Adrenal gland (tissue), 5 donors: ENCODE results near the gene LGALS9B.
"Not testable (repeated sequence)": the region's sequence is repeated elsewhere in the genome, so short reads cannot be mapped to it uniquely, and the experiment has no call there.

Source experiments
- POLR2A ChIP-seq, 2 donors: fragments of 450-650 bp; IDR thresholded peaks; one replicate each; pipeline ENCODE4 v1.6.1; 2017; ENCODE audit warnings: antibody characterized with exemption in 2 of 2, mild to moderate bottlenecking in 2 of 2, moderate library complexity in 1 of 2
- TF ChIP-seq, protein P1 (sequence below), 6 experiments: fragments of 450-650 bp in 4 of 6; fragments of 200-600 bp in 2 of 6; sonication (generic) in 1 of 6; IDR thresholded peaks; 1 replicate in 5 of 6; 2 replicates in 1 of 6; pipeline versions ENCODE4 v1.5.1 to v1.8.0; 2016 to 2021; ENCODE audit warnings: antibody characterized with exemption in 6 of 6, mild to moderate bottlenecking in 2 of 6, moderate library complexity in 1 of 6
- donor health status: DM: no; HTN: no; CAD: no.

DNA sequence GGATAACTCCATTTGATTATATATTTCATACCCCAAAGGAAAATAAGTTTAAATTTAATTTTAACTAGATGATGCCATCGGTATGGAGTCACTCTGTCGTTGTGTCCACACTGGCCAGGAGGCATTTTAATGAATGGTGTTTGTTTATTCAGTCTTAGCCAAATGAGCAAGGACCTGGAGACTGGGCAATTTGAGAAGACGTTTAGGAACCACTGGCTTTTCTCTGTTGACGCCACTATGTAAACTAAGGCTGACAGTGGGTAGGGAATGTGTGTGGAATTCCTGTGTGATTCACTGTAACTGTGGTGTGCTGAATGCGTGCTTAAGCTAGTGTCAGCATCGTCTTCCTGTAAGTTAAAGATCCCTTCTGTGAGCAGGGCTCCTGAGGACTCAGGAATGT, 17.6 kb upstream of the LGALS9B start:
- TF ChIP-seq, protein P1, sequence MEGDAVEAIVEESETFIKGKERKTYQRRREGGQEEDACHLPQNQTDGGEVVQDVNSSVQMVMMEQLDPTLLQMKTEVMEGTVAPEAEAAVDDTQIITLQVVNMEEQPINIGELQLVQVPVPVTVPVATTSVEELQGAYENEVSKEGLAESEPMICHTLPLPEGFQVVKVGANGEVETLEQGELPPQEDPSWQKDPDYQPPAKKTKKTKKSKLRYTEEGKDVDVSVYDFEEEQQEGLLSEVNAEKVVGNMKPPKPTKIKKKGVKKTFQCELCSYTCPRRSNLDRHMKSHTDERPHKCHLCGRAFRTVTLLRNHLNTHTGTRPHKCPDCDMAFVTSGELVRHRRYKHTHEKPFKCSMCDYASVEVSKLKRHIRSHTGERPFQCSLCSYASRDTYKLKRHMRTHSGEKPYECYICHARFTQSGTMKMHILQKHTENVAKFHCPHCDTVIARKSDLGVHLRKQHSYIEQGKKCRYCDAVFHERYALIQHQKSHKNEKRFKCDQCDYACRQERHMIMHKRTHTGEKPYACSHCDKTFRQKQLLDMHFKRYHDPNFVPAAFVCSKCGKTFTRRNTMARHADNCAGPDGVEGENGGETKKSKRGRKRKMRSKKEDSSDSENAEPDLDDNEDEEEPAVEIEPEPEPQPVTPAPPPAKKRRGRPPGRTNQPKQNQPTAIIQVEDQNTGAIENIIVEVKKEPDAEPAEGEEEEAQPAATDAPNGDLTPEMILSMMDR (IDR thresholded peaks at IDR 0.05) = not testable (repeated sequence)
- not testable (repeated sequence) for TF ChIP-seq POLR2A (IDR thresholded peaks at IDR 0.05)
